Liver (tissue), 9 donors: ENCODE results near the gene APBB1. TPM values are rescaled to one million over a fixed set of nuclear protein-coding genes. Genes with fewer than 3 reads are reported as not detected.

Experiments used
- DNase-seq: peaks from one replicate; pipeline ENCODE4 v3.0.0-alpha.2; 2017; ENCODE audit warnings: low spot score
- H3K27ac ChIP-seq, 2 donors: one replicate each; pipeline ENCODE4 v1.7.0; 2013; ENCODE audit warnings: inconsistent platforms in 2 of 2, low read length in 2 of 2, control low read depth in 1 of 2, low read depth in 1 of 2, mild to moderate bottlenecking in 1 of 2
- H3K27me3 ChIP-seq, 4 donors: one replicate each; pipeline versions ENCODE4 v1.6.1 to v1.7.0; 2013; ENCODE audit warnings: low read length in 3 of 4, inconsistent platforms in 1 of 4, mild to moderate bottlenecking in 1 of 4, moderate library complexity in 1 of 4; ENCODE audit not compliant: control insufficient read depth in 4 of 4, insufficient read depth in 4 of 4
- H3K36me3 ChIP-seq, 4 donors: one replicate each; pipeline versions ENCODE4 v1.6.1 to v1.7.0; 2013; ENCODE audit warnings: low read length in 3 of 4, mild to moderate bottlenecking in 3 of 4, low read depth in 1 of 4, moderate library complexity in 1 of 4; ENCODE audit not compliant: control insufficient read depth in 4 of 4, insufficient read depth in 3 of 4
- H3K4me1 ChIP-seq, 4 donors: one replicate each; pipeline versions ENCODE4 v1.6.1 to v1.7.0; 2013; ENCODE audit warnings: low read length in 3 of 4, mild to moderate bottlenecking in 3 of 4, moderate library complexity in 1 of 4; ENCODE audit not compliant: control insufficient read depth in 4 of 4, insufficient read depth in 4 of 4
- H3K4me3 ChIP-seq, 3 donors: one replicate each; pipeline versions ENCODE4 v1.6.1 to v1.7.0; 2013; ENCODE audit warnings: low read length in 3 of 3, control low read depth in 1 of 3, low read depth in 1 of 3, mild to moderate bottlenecking in 1 of 3
- H3K9ac ChIP-seq, 2 donors: one replicate each; pipeline ENCODE4 v1.7.0; 2013; ENCODE audit warnings: low read length in 2 of 2, mild to moderate bottlenecking in 2 of 2, moderate library complexity in 2 of 2, control low read depth in 1 of 2, low read depth in 1 of 2
- H3K9me3 ChIP-seq, 4 donors: one replicate each; pipeline versions ENCODE4 v1.6.1 to v1.7.0; 2013; ENCODE audit warnings: low read length in 3 of 4; ENCODE audit not compliant: control insufficient read depth in 4 of 4
- EGR1 ChIP-seq, 2 donors: IDR thresholded peaks; 2 replicates each; pipeline ENCODE4 v1.6.1; 2016 to 2018; ENCODE audit warnings: antibody characterized with exemption in 2 of 2, low read depth in 2 of 2
- FOXA1 ChIP-seq: IDR thresholded peaks from 2 replicates; pipeline ENCODE4 v1.6.1; 2016; ENCODE audit warnings: antibody characterized with exemption
- FOXA2 ChIP-seq: IDR thresholded peaks from 2 replicates; pipeline ENCODE4 v1.6.1; 2016; ENCODE audit warnings: antibody characterized with exemption
- GABPA ChIP-seq, 2 donors: IDR thresholded peaks in 1 of 2; conservative IDR thresholded peaks in 1 of 2; 2 replicates each; pipeline ENCODE4 v1.6.1; 2016; ENCODE audit warnings: antibody characterized with exemption in 2 of 2, mild to moderate bottlenecking in 1 of 2, moderate library complexity in 1 of 2
- HNF4A ChIP-seq, 2 donors: conservative IDR thresholded peaks; 2 replicates each; pipeline ENCODE4 v1.6.1; 2016; ENCODE audit warnings: antibody characterized with exemption in 2 of 2, mild to moderate bottlenecking in 2 of 2
- HNF4G ChIP-seq: IDR thresholded peaks from 2 replicates; pipeline ENCODE4 v1.6.1; 2016; ENCODE audit warnings: antibody characterized with exemption
- JUND ChIP-seq, 2 donors: IDR thresholded peaks; 2 replicates each; pipeline ENCODE4 v1.6.1; 2016; ENCODE audit warnings: antibody characterized with exemption in 2 of 2
- NR2F2 ChIP-seq: IDR thresholded peaks from 2 replicates; pipeline ENCODE4 v1.6.1; 2016; ENCODE audit warnings: antibody characterized with exemption
- RAD21 ChIP-seq, 2 donors: IDR thresholded peaks; 2 replicates each; pipeline ENCODE4 v1.6.1; 2016; ENCODE audit warnings: antibody characterized with exemption in 2 of 2, mild to moderate bottlenecking in 2 of 2
- RXRA ChIP-seq, 2 donors: IDR thresholded peaks; 2 replicates each; pipeline ENCODE4 v1.6.1; 2017 to 2018; ENCODE audit warnings: antibody characterized with exemption in 2 of 2, mild to moderate bottlenecking in 1 of 2
- SP1 ChIP-seq: IDR thresholded peaks from 2 replicates; pipeline ENCODE4 v1.6.1; 2018; ENCODE audit warnings: antibody characterized with exemption, mild to moderate bottlenecking
- TAF1 ChIP-seq: conservative IDR thresholded peaks from 2 replicates; pipeline ENCODE4 v1.6.1; 2016; ENCODE audit warnings: antibody characterized with exemption, mild to moderate bottlenecking
- YY1 ChIP-seq: IDR thresholded peaks from 2 replicates; pipeline ENCODE4 v1.6.1; 2016; ENCODE audit warnings: antibody characterized with exemption, mild to moderate bottlenecking
- WGBS: extraction: QIAGEN DNeasy Blood & Tissue Kit; methylation state at CpG from one replicate; pipeline ENCODE4 v1.1.7; 2013; 5-methylcytosine and 5-hydroxymethylcytosine counted together
- polyA plus RNA-seq, 2 donors: library from polyadenylated mRNA; stranded (reverse) in 1 of 2; unstranded in 1 of 2; fragments of 200-250 nt in 1 of 2; fragments of >200 nt in 1 of 2; fragmentation: Nextera tagmentation in 1 of 2; extraction: Ambion mirVana in 1 of 2; gene quantifications; one replicate each; pipeline versions ENCODE4 v1.2.1 to v1.2.3, GENCODE V29; 2013 to 2015
- total RNA-seq, 2 donors: library from RNA; depleted of rRNA; stranded (reverse); fragments of >200 nt; gene quantifications; one replicate each; pipeline ENCODE4 v1.2.3, GENCODE V29; 2014
- TF ChIP-seq, protein P1 (sequence below): IDR thresholded peaks from 2 replicates; pipeline ENCODE4 v1.6.1; 2016; ENCODE audit warnings: antibody characterized with exemption
- TF ChIP-seq, protein P2 (sequence below): IDR thresholded peaks from 2 replicates; pipeline ENCODE4 v1.6.1; 2016; ENCODE audit warnings: antibody characterized with exemption
- TF ChIP-seq, protein P3 (sequence below): IDR thresholded peaks from 2 replicates; pipeline ENCODE4 v1.6.1; 2016; ENCODE audit warnings: antibody characterized with exemption
- TF ChIP-seq, protein P4 (sequence below): IDR thresholded peaks from 2 replicates; pipeline ENCODE4 v1.6.1; 2016; ENCODE audit warnings: antibody characterized with exemption, mild to moderate bottlenecking
- TF ChIP-seq, protein P5 (sequence below): fragments of 150-350 bp; IDR thresholded peaks from 2 replicates; pipeline ENCODE4 v1.5.1; 2017; ENCODE audit warnings: improper control_type of control experiment, low read depth, low read length; ENCODE audit not compliant: missing input control
- donor health status: healthy.
- donor health status: healthy.
- donor health status: healthy.
- donor health status: healthy.
- donor health status: healthy.

The APBB1 gene
- total and polyA plus RNA-seq, 4 donors, result 2.5 to 8.6 (median 6.3) TPM

DNA sequence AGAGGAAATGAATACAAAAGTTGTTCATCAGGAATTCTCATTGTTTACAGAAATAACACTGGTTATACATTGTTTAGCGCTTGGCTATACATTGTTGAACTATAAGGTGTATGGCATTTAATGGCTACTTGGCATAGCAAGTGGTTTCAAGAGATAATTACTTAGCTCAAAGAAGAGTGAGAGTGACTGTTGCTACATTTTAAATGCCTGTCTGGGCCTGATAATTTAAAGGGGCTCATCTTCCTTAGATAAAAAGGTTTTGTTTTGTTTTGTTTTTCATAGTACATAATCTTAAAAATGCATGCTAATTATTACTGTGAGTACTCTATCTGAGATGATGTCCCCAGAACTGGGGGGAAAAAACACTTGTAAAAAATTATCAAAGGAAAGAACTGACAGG is 30.1 kb downstream of the APBB1 start:
- peaks cover 8 to 40% (median 30%) of the 10 kb centered on the region in 4 donors for H3K4me1 ChIP-seq
- DNase-seq, result no peak
- H3K9ac ChIP-seq, result no peak overlapping the region
- no peak overlapping the region for H3K4me3 ChIP-seq
- no peaks in the 10 kb centered on the region for H3K9me3 ChIP-seq
- no peaks in the 10 kb centered on the region for H3K27me3 ChIP-seq
- TF ChIP-seq, protein P1, sequence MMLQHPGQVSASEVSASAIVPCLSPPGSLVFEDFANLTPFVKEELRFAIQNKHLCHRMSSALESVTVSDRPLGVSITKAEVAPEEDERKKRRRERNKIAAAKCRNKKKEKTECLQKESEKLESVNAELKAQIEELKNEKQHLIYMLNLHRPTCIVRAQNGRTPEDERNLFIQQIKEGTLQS, result no peak
- TF ChIP-seq RAD21 (IDR thresholded peaks at IDR 0.05) (no peak), YY1 (no peak)
- H3K27ac ChIP-seq, result peak overlapping the region in 1 of 2 donors; percentile 50
- peaks cover 0 to 6% (median 2%) of the 10 kb centered on the region in 4 donors for H3K36me3 ChIP-seq
- 96% methylated on average over 1 of the region's 1 CpG for WGBS

DNA sequence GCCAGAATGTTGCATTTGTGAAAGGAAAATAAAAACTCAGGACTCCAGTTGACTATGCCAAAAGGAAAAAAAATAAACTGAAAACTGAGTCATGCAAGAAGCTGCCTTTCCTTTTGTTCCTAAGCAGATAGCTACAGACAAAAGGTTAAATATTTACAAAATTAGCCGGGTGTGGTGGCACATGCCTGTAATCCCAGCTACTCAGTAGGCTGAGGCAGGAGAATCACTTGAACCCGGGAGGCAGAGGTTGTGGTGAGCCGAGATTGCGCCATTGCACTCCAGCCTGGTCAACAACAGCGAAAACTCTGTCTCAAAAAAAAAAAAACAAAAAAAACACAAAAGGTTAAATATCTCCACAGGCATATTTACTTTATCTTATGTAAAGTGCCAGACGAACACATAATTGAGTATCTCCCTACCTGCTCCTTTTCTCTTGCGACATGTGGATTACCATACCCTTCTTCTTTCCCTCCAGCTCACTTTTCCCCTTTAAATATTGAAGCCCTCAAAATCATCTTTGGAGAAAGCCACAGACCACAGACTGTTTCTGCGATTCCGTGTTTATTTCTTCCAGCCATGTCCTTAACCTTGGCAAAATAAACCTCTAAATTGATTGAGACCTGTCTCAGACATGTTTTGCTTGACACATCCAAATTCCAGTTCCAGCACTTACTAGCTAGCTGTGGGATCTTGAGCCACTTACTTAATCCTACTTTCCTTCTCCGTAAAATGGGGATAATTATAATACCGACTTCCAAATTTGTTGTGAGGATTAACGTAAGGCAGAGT is 30.9 kb downstream of the APBB1 start:
- Histone ChIP-seq H3K27me3 (no peaks in the 10 kb centered on the region), H3K4me1 (peaks cover 8 to 40% (median 30%) of the 10 kb centered on the region in 4 donors), H3K9ac (peak overlapping the region in 1 of 2 donors; percentile 47), H3K36me3 (peaks cover 0 to 5% (median 0%) of the 10 kb centered on the region in 4 donors), H3K4me3 (no peak overlapping the region), H3K9me3 (no peaks in the 10 kb centered on the region), H3K27ac (peak overlapping the region; percentile 50 to 66)
- WGBS, result 40% methylated on average over 12 of the region's 12 CpGs
- TF ChIP-seq JUND (IDR thresholded peaks at IDR 0.05) (peak; percentile 63 to 73), GABPA (IDR thresholded peaks at IDR 0.05 in 1 of 2, conservative IDR thresholded peaks at IDR 0.05 in 1 of 2) (peak in 1 of 2 donors; percentile 68), RXRA (IDR thresholded peaks at IDR 0.05) (peak; percentile 72 to 84), SP1 (peak; percentile 70), TAF1 (no peak), RAD21 (IDR thresholded peaks at IDR 0.05) (peak; percentile 29), FOXA1 (peak; percentile 7), HNF4G (no peak), FOXA2 (peak; percentile 27), EGR1 (IDR thresholded peaks at IDR 0.05; ENCODE audit: low read depth in 2 of 2) (peak in 1 of 2 donors; percentile 88), HNF4A (conservative IDR thresholded peaks at IDR 0.05) (peak; percentile 51 to 80), NR2F2 (no peak), YY1 (peak; percentile 44)
- TF ChIP-seq, protein P2, sequence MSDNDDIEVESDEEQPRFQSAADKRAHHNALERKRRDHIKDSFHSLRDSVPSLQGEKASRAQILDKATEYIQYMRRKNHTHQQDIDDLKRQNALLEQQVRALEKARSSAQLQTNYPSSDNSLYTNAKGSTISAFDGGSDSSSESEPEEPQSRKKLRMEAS, result peak; percentile 59
- TF ChIP-seq, protein P3, sequence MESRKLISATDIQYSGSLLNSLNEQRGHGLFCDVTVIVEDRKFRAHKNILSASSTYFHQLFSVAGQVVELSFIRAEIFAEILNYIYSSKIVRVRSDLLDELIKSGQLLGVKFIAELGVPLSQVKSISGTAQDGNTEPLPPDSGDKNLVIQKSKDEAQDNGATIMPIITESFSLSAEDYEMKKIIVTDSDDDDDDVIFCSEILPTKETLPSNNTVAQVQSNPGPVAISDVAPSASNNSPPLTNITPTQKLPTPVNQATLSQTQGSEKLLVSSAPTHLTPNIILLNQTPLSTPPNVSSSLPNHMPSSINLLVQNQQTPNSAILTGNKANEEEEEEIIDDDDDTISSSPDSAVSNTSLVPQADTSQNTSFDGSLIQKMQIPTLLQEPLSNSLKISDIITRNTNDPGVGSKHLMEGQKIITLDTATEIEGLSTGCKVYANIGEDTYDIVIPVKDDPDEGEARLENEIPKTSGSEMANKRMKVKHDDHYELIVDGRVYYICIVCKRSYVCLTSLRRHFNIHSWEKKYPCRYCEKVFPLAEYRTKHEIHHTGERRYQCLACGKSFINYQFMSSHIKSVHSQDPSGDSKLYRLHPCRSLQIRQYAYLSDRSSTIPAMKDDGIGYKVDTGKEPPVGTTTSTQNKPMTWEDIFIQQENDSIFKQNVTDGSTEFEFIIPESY, result peak; percentile 62
- TF ChIP-seq, protein P1, result no peak
- TF ChIP-seq, protein P4, sequence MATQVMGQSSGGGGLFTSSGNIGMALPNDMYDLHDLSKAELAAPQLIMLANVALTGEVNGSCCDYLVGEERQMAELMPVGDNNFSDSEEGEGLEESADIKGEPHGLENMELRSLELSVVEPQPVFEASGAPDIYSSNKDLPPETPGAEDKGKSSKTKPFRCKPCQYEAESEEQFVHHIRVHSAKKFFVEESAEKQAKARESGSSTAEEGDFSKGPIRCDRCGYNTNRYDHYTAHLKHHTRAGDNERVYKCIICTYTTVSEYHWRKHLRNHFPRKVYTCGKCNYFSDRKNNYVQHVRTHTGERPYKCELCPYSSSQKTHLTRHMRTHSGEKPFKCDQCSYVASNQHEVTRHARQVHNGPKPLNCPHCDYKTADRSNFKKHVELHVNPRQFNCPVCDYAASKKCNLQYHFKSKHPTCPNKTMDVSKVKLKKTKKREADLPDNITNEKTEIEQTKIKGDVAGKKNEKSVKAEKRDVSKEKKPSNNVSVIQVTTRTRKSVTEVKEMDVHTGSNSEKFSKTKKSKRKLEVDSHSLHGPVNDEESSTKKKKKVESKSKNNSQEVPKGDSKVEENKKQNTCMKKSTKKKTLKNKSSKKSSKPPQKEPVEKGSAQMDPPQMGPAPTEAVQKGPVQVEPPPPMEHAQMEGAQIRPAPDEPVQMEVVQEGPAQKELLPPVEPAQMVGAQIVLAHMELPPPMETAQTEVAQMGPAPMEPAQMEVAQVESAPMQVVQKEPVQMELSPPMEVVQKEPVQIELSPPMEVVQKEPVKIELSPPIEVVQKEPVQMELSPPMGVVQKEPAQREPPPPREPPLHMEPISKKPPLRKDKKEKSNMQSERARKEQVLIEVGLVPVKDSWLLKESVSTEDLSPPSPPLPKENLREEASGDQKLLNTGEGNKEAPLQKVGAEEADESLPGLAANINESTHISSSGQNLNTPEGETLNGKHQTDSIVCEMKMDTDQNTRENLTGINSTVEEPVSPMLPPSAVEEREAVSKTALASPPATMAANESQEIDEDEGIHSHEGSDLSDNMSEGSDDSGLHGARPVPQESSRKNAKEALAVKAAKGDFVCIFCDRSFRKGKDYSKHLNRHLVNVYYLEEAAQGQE, result peak; percentile 17
- TF ChIP-seq, protein P5, sequence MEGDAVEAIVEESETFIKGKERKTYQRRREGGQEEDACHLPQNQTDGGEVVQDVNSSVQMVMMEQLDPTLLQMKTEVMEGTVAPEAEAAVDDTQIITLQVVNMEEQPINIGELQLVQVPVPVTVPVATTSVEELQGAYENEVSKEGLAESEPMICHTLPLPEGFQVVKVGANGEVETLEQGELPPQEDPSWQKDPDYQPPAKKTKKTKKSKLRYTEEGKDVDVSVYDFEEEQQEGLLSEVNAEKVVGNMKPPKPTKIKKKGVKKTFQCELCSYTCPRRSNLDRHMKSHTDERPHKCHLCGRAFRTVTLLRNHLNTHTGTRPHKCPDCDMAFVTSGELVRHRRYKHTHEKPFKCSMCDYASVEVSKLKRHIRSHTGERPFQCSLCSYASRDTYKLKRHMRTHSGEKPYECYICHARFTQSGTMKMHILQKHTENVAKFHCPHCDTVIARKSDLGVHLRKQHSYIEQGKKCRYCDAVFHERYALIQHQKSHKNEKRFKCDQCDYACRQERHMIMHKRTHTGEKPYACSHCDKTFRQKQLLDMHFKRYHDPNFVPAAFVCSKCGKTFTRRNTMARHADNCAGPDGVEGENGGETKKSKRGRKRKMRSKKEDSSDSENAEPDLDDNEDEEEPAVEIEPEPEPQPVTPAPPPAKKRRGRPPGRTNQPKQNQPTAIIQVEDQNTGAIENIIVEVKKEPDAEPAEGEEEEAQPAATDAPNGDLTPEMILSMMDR, result no peak
- no peak for DNase-seq
